DMS 273 (cell line): ENCODE measurements around the gene YIPF2.

Experiments
- DNase-seq: peaks from one replicate; lab custom pipeline; 2025; ENCODE audit not compliant: unreplicated experiment; lab: John Stamatoyannopoulos, UW

The YIPF2 gene

DNA sequence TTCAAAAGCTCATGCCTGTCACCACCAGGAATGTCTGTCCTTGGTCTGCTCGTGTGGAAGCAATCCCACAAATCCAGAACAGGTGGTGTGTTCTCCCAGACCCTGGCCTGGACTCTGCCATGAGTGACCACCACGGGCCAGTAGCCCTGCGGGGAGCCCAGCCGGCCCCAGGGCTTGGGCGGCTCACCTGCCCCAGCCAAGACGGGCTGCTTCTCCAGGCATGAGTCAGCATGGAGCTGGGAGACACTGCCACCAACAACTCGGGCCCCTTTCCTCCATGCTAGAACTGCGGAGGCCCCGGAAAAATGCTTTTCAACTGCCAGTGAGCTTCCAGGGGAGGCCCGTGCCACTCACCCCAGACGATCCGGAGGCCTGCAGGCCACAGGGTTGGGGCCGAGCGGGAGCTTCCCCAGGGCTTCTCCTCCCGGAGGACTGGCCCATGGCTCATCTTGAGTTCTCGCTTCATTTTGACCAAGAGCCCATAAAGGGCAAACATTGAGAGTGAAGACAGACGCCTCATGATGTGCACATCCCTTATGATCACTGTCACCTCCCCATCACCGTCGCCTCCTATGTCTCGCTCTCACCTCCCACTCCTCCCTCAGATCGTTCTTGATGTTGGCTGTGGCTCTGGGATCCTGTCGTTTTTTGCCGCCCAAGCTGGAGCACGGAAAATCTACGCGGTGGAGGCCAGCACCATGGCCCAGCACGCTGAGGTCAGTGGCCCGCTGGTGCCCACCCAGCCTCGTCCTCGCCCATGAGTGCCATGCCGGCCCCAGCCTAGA, 16.7 kb downstream of the YIPF2 start:
- DNase-seq = no peak

DNA sequence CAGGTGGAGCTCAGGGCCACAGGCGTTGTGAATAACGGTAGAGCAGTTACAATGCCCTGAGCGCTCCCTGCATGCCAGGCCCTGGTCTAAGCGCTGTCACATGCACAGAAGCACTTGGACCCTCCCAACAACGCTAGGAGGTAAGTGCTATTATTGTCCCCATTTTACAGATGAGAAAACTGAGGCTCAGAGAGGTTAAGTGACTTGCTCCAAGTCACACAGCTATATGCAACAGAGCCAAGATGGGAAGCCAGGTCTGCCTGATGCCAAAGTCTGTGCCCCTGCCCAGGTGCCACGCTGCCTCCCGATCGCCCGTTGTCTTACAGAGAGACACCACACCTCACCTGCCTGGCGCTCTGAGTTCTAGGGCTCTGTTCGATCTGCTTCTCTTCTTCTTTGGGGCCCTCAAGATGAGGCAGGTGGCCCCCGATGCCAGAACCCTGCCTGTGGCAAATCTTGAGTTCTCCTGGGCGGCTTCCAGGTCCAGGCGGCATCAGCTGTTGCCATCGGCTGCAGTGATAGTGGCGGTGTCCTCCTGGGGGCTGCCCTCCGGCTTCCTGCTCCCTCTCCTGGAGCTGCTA, 20.0 kb downstream of the YIPF2 start:
- no peak for DNase-seq

- no peak for DNase-seq
These were observed 20.5 kb downstream of the YIPF2 start for GRCh38 chr19:10907925-10908324.

- DNase-seq = peak; percentile 73
These were observed 29.2 kb downstream of the YIPF2 start for GRCh38 chr19:10899151-10899653.

GRCh38 chr19:10898633-10899032, 29.8 kb downstream of the YIPF2 start:
- DNase-seq = peak; percentile 54

GRCh38 chr19:10896851-10897526, 31.4 kb downstream of the YIPF2 start:
- DNase-seq = peak; percentile 73

- DNase-seq = no peak
These were observed 32.5 kb downstream of the YIPF2 start for GRCh38 chr19:10895920-10896319.

DNA sequence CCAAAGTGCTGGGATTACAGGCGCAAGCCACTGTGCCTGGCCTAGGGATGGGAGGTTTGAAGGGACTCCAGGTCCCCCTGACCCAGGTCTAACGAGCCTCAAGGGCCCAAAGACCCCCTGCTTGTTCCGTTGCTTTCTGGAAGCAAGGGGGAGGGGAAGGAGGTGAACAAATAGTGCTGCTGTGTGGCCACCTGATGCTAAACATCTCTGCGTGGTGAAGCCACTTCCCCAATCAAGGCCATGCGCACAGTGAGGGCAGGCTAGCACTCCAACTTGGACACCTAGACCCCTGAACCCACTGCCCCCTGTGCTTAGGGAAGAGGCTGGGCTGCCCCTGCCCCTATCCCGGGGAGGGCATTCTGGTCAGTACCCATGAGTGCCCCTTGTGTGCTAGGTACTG, 33.1 kb downstream of the YIPF2 start:
- DNase-seq = no peak

GRCh38 chr19:10894911-10895213, 33.6 kb downstream of the YIPF2 start:
- DNase-seq = no peak

GRCh38 chr19:10892256-10892655, 36.2 kb downstream of the YIPF2 start:
- DNase-seq = peak; percentile 84

DNA sequence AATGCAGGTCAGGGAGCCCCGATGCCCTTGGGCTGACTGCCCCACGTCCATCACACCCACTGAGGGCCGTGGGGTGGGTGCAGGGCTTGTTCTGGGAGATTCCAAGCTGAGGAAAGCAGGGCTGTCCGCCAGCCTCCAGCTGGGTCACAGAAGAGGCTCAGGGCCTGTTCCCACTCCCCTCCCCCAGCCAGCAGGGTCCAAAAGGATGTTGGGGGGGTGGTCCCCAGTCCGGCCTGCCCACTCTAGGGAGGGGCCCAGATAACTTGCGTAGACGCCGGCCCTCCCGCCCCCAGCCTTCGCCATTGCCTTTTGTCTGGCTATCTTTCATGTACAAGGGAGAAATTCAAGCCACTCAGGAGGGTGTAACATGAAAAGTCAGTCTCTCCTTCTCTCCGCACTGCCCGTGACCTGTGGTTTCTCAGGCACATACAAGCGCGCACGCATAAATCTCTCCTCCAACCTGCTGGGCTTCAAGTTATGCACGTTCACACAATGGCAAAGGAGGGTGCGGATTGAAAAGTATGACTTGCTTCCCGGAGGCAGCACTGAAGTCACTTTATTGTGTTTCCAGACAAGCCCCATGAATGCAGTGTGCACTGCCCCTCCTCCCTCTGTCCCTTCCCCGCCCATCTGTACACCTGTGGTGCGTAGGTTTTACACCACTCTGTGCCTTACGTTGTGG, 36.9 kb downstream of the YIPF2 start:
- peak; percentile 37 for DNase-seq

- no peak for DNase-seq
These were observed 38.6 kb downstream of the YIPF2 start for GRCh38 chr19:10889880-10890279.

GRCh38 chr19:10888421-10888866, 40.0 kb downstream of the YIPF2 start:
- peak; percentile 96 for DNase-seq

DNA sequence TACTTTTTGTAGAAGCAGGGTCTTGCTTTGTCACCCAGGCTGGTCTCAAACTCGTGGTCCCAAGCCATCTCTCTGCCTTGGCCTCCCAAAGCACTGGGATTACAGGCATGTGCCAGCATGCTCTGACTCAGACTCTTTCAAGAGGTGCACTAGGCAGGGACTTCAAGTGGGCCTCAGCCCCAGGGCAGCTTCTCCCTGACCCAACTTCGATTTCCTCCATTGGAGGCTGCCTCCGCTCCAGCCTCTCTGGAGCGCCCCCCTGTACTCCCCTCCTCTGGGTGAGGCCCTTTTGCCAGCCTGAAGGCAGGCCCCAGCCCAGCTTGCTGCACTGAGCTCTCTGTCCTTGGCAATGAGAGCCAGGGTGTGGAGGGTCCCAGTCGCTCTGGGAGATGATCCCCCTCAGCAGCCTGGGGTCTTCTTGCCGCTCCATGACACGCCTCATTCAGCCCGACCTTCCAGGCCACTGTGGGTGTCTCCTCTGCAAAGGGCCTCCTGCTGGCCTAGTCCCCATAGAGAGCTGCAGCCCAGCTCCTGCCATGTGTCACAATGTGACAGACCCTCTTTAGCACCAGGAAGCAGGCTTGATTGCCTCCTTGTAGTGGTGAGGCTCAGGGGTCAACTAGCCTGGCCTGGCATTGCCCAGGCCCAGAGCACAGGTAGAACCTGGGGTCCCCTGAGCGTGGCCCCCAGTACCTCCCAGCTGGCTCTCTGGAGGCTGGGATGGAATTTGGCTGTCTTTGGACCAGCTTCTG, 40.6 kb downstream of the YIPF2 start:
- peak; percentile 52 for DNase-seq

DNA sequence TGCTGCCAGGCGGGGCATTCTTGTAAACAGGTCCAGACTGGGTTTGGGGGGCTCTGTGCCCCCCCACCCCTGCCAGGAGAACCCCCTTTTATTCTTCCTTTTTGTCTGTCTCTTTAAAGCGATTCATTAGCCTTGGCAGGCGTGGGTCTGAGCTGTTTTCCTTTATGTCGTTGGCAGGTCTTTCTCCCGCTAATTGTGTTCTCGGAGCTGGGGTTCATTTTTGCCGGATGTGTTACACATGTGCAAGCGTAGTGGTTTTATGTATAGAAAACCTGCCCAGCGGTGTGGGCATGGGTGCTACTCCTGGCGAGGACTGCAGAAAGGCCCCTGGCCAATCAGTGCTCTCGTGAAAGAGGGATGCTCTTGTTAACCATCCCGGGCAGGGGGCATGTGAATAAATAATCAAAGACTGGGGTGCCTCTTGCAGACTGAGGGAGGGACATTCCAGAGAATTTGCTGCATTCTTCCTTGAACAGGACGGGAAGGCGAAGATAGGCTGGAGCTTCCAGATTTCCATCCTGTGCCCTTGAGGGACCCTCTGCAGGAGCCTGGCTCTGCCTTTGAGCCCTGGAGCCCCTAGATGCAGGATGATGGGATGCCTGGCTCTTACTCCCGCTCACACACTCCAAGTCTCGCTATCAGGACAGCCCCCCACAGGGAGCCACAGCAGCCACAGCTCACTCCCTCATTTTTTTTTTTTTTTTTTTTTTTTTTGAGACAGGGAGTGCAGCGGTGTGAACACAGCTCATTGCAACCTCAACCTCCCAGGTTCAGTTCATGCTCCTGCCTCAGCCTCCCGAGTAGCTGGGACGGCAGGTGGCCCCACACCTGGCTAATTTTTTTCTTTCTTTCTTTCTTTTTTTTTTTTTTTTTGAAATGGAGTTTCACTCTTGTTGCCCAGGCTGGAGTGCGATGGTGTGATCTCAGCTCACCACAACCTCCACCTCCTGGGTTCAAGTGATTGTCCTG, 43.0 kb downstream of the YIPF2 start:
- DNase-seq = no peak

GRCh38 chr19:10884274-10884673, 44.2 kb downstream of the YIPF2 start:
- DNase-seq = no peak

GRCh38 chr19:10882108-10882457, 46.4 kb downstream of the YIPF2 start:
- no peak for DNase-seq

- no peak for DNase-seq
These were observed 46.9 kb downstream of the YIPF2 start for GRCh38 chr19:10881403-10882107.

DNA sequence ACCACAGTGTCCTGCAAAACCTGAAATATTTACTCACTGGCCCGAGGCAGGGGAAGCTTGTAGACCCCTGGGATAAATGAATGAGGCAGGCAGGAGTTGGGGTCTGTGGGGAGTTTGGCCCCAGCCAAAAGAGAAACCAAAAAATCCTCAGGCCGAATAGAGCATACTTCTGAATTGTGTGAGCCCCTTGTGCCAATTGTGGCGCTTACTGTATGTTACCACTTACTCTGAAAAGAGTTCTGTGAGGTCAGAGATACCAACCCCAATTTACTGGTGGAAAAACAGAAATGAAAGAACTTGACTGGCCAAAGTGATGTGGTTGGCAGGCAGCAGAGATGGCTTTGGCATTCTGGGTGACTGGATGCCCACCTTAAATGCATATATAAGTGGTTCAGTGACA, 50.2 kb downstream of the YIPF2 start:
- DNase-seq = no peak
